HG03558 (cell line): ENCODE results near the gene ANTKMT.

Experiments used
- ATAC-seq: cut with Tn5 transposase; IDR thresholded peaks from one replicate; pipeline ENCODE4 v1.9.1; 2021; ENCODE audit warnings: moderate number of reproducible peaks; ENCODE audit not compliant: unreplicated experiment; ENCODE audit errors: extremely low read depth

ANTKMT gene

GRCh38 chr16:695355-696089 lies 25.4 kb upstream of the ANTKMT start:
- no peak for ATAC-seq

DNA sequence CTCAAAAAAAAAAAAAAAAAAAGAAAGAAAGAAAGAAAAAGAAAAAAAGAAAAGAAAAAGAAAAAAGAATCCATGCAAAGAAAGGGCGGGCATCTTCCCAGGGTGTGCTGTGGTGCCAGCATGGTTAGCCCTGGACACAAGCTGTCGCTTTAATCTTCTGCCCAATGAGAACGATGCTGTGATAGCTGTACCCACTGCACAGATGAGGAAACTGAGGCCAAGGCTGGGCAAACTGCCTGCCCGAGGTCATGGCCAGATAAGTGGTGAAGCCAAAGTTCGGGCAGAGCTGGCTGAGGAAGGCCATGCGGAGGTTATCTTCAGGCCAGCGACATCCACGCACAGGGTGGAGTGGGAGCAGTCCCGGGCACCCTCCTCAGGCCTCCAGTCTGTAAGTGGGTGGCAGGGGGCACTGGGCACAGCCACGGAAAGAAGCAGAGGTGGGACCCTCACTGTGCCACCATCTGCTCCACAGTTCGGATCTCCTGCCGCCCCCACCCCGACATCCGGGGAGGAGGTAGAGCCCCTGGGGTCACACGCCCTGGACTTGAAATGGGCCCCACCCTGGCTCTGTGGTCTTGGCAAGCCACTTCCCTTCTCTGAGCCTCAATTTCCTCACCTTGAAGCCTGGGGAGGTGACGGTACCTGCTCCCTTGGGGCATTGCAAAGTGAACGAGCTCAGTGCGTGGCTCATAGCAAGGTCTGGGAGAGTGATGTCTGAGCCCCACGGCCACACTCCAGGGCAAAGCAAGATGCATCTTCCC lies 21.9 kb upstream of the ANTKMT start:
- no peak for ATAC-seq

DNA sequence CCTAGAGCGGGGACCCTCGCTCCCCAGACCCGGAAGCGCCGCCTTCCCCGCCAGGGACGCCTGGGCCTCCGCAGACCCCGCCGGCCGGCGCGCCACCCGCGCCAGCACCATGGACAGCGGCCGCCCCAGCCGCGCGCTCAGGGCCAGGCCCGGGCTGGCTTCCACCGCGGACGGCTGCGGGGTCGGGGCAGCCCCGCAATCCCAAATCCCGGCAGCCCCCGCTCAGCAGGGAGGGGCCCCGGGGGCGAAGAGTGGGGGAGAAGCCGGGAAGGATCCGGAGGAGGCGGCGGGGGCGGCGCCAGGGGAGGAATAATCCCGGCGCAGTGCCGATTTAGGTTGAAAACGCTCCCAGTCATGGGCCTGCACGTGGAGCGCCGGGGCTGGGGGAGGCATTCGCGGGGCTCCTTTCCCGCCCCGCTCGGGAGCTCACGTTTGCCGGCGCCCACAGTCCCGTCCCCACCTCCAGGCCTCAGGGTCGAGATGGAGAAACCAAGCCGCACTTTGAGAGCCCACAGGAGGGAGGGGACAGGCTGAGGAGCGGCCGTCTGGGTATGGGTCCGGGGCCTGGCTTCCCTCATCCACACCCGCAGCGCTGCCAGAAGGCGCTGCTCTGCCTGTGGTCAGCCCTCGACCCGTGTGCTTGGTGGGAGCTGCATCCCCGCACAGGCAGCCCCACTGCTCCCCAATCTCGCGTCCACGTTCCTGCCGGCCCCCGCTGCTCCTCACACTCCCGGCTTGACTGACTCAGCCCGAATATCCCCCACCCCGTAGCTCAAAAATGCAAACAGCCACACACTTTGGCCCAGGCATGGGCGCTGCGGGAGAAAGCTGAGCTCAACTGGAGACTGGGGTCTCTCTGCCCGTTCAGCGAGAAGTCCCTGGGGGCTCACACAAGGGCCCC lies 20.0 kb upstream of the ANTKMT start:
- no peak for ATAC-seq

GRCh38 chr16:702341-702740 lies 18.6 kb upstream of the ANTKMT start:
- no peak for ATAC-seq

DNA sequence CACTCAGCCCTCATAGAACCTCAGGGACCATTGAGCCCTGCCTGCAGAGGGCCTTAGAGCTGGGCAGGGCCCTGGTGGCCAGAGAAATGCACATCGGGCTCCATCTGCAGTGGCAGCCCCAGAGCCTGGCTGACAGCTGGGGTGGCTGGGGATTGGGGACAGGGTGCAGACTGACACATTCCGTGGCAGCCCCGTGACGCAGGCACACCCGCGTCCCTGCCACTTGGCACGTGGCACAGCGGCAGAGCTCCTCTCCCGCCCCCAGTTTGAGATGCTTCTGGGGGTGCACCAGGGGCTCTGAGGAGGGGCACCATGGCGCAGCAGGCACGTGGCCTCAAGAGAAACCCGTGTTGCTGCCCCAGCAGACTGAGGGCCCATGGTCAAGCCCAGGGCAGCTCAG lies 17.5 kb upstream of the ANTKMT start:
- no peak for ATAC-seq

DNA sequence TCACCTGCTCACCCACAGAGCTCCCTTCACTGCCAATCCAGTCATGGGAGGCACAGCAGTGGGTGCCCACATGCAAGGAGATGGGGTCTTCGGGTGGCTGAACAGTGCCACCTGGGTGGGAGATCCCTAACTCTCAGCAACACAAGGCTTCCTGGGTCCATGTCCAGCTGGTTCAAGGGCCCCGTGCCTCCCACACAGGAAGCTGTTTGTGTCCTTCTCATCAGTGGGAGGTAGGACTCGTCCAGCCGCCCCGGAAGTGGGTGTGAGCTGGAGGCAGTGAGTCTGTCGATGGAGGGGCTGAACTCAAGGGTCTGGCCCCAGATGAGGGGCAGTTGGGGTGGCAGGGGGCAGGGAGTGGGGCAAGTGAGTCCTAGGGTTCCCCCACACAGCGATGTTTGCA lies 16.9 kb upstream of the ANTKMT start:
- no peak for ATAC-seq

- ATAC-seq: no peak
These were observed 16.2 kb upstream of the ANTKMT start for GRCh38 chr16:704552-705380.

- no peak for ATAC-seq
These were observed 15.3 kb upstream of the ANTKMT start, which contains the start of gene FBXL16 for GRCh38 chr16:705431-706188. Gene FBXL16 (minus strand): TSS chr16:705801. CDS start chr16:697405, 8,396 bp downstream.

DNA sequence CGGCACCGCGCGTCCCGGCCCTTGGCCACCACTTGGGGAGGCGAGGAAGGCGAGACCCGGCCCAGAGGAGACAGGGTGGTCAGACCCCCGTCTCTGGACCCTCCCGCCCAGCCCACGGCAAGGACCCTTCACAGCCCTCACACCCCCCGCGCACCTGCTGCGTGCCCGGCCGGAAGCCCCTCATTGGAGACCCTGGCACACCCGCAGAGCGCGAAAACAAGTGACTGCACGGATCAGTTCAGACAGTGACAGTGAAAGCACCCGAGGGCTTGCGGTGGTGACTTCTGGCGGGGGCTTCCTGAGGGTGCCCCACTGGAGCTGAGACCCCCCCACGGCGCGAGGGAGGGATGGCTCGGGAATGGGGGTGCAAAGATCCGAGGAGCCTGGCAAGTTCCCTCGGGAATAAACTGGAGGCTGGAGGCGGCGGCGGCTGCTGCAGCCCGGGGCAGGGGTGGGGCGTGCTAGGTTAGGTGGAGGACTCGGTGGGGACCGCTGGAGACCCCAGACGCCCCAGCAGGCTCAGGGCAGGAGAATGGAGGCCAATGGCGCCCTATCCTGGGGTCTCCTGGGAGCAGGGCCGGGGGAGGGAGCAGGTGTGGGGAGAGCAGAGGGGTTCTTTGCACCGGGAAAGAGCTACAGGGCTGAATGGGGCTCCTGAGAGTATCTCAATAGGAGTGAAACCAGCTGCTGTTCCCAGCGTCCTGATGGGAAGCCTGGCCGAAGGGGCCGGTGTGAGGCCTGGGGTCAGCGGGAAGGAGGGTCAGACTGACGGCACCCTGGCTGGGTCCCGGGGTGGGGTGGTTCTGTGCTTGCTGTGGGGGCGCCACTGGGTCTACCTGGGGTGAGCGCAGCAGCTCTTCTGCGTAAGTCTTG lies 14.5 kb upstream of the ANTKMT start:
- ATAC-seq: no peak

DNA sequence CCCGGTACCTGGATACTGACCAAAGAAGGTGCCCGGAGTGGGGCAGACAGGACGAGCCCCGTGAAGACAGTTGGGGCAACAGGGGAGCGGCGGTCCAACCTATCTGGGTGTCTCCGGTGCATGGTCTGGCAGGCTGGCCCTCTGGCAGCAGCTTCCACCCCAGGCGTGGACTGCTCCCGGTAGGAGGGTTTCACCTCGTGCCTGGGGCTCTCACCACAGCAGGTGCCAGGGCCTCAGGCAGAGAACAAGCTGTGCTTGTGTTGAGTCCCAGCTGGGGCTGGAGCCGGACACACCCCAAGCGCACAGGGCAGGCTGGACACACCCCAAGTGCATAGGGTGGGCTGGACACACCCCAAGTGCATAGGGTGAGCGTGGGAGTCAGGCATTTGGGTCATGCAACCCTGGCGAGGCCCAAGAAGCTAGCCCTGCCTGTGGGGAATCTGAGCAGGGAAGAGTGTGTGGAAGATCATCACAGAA lies 13.8 kb upstream of the ANTKMT start:
- ATAC-seq: no peak

GRCh38 chr16:708019-708418 lies 12.9 kb upstream of the ANTKMT start:
- no peak for ATAC-seq

DNA sequence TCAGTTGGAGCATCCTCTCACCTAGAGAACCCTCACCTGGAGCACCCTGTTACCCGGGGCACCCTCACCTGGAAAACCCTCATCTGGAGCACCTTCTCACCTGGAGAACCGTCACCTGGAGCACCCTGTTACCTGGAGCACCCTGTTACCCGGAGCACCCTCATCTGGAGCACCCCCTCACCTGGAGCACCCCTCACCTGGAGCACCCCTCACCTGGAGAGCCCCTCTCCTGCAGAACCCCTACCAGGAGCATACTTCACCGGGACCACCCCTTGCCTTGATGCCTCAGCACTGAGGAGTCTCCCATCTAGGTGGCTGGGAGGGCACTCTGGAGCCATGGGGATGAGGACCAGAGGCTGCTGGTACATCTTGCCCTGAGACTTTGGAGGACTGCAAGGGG lies 12.0 kb upstream of the ANTKMT start:
- ATAC-seq: no peak

DNA sequence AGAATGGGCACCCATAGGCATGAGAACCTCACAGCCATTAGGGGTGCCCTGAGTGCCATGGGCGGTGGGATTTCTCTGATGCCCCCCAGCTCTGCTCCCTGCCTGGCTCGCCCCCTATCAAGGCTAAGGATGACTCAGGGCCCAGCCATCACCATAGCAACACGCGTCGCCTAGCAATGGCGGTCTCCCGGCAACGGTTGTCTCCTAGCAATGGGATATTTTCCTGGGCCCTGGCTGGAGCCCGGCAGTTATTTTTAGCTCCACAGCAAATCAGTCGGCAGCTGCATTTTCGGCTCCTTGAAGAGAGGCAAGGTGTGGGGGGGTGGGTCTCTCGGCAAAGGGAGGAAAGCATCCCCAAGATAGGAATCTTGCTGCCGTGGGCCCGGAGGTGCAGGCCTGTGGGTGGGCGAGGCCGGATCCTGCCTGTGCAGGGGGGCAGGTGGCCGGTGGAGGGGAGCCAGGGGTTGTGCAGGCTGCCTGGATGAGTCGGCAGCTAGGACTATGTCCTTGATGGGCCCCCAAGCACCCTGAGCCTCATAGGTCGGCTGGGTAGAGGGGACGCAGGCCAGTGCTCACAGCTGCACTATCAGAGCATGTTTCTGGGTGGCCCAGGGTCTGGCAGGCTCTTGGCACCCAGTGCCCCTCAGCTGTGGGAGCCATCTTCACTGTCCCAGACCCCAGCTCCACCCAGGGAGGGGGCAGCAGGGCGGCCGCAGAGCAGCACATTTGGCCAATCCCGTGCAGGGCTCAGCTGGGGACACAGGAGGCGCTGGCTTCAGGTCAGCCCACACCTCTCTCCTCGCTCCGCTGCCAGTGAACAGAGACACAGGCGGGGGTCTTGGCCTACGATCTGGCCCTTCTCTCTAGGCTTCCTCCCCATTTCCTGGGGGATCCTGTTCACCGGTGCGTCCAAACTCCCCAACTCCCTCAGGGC lies 11.1 kb upstream of the ANTKMT start:
- ATAC-seq: no peak

GRCh38 chr16:710500-711075 lies 10.4 kb upstream of the ANTKMT start:
- no peak for ATAC-seq

DNA sequence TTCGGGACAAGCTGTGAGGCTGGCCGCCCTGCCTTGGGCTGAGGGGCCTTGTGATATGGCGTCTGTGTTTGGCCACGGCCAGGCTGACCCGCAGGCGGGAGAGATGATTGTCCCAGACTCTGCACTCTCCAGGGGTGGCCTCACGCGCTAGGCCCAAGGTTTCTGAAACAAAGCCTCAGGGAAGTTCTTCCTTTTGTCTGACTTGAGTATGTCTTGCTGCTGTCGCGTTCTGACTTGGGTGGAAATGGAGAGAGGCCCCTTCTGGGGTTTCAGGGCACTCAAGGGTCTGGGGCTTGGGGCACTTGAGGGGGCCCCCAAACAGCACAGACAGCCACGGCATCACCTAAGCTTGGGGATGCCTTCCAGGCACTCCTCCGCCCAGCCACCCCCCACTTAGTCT lies 9.9 kb upstream of the ANTKMT start:
- no peak for ATAC-seq

DNA sequence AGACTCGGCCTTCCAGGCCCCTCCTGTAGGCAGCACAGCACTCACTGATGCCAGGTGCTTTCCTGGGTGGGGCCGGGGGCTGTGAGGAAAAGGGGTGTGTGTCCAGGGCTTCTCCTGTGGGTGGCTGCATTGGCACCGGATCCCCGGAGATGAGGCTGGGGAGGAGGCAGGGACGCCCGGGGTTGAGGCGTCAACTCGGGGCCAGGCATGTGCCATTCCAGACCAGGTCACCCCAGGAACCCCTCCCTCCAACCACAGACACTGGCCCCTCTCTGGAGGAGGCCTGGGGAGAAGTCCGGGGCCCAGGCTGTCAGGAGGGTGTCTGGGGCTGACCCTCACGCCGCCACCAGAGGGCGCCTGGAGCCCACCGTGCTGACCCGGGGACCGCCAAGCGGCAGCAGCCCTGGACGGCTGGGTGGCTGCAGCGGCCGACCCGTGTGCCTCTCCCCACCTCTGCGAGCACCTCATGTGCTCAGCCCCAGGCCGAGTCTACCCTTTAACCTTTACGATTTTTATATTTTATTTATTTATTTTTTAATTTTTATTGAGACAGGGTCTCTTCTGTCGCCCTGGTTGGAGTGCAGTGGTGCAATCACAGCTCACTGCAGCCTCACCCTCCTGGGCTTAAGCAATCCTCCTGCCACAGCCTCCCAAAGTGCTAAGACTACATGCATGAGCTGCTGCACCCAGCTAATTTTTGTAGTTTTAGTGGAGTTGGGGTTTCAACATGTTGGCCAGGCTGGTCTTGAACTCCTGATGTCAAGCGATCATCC lies 9.2 kb upstream of the ANTKMT start:
- ATAC-seq: no peak
